D341Med (cell line): ENCODE data around the gene FGD5.
A peak's percentile ranks its signal among the peaks of the same experiment; 100 is the strongest.
"Not testable (repeated sequence)": the region's sequence is repeated elsewhere in the genome, so short reads cannot be mapped to it uniquely, and the experiment has no call there.

Experiments
- DNase-seq: peaks from one replicate; pipeline ENCODE4 v3.0.0; 2012; ENCODE audit warnings: low spot score

FGD5 gene

DNA sequence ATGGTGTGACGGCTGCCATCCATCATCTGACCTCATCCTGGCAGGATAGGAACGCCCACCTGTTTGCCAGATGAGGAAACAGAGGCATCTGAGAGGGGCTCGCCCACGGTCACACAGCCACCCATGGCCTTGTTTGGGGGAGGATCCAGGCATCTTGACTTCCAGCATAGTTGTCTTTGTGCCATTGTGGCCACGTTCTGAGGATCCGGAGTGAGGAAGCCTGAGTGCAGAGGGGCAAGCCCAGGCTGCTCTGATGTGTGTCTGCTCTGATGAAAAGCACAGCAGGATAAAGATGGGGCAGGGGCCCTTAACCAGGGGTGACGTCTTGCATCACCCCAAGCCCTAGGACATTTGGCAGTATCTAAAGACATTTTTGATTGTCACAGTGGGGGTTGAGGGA, 58.7 kb downstream of the FGD5 start:
- no peak for DNase-seq

DNA sequence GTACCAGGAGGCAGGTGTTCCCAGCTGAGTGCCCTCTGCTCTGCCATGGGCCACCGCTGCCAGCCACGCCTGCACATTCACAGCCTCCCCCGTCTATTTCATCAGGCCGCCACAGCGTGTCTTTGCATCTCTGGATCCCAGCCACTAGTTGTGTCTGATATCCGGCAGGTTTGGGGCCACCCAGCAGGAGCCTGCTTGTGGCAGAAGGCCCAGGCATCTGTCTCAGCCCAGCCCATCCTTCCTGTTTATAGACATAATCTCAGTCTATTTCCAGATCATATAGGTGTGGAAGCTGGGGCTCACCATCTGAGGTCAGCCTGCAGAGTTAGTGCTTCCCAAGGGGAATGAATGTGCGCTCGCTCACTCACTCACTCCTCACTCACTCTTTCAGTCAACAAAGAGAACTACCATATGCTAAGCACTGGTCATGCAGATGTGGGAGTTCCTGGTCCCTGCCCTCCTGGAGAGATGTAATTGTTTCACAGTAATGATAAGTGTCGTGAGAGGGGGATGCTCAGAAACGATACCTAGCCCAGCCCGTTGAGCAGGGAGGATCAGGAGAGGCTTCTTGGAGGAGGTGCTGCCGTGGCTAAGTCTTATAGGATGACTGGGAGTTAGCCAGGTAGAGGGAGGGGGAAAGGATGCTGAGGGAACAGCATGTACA, 60.6 kb downstream of the FGD5 start:
- no peak for DNase-seq

DNA sequence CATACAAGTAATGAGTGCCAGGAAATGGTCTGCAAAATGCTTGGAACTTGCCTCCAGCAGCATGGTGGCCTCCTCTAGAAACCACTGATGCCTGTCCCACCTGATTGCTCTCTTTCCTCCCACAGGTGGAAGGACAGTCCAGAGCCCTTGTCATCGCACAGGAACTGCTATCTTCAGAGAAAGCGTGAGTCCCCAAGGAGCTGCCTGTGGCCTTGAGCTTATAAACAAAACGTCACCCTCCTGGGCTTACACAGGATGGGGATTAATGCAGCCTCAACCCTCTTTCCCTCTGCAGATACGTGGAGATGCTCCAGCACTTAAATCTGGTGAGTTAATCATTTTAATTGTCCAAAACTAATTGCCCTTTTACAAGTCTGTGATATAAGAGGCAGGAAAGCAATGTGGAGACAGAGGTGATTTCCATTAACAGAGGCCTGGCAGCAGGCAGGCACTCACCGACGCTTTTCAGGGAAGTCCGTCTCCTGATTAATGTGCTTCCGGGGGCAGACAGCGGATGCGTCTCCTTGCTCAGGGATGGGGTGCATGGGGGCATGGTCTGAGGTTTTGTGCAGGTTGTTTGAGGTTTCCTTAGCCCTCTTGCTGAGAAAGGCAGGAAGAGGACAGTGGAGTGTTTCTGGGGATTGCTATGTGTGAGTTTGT, 61.8 kb downstream of the FGD5 start:
- peak; percentile 75 for DNase-seq

DNA sequence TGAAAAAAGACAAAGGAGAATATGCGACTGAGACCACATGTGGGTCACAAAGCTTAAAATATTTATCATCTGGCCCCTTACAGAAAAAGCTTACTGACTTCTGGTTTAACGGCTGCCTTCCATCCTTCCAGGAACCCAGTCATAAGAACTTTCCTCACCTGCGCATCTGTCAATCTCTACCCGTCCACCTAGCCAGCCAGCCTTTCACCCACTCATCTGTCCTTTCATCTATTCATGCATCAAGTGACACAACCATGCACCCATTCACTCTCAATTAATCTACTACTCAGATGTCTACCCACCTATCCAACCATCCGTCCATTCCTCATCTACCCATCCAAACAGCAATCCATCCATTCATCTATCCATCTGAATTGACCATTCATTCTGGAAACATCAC, 64.5 kb downstream of the FGD5 start:
- no peak for DNase-seq

DNA sequence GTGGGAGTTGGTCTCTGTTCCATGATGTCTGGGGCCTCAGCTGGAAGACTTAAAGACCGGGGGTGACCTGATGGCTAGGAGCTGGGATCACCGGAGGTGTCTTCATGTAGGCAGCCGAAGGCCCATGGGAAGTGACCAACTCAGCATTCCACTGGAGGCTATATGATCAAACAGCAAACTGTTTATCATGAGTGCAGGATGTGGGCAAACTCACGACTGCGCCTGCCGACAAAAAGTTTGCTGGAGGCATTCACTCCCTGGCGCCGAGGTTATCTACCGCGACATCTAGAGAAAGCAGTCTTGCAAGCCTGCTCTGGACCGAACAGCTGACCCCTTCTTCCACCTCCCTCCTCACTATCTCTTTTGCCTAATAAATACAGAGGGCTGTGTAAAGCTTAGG, 65.9 kb downstream of the FGD5 start:
- DNase-seq, result no peak

DNA sequence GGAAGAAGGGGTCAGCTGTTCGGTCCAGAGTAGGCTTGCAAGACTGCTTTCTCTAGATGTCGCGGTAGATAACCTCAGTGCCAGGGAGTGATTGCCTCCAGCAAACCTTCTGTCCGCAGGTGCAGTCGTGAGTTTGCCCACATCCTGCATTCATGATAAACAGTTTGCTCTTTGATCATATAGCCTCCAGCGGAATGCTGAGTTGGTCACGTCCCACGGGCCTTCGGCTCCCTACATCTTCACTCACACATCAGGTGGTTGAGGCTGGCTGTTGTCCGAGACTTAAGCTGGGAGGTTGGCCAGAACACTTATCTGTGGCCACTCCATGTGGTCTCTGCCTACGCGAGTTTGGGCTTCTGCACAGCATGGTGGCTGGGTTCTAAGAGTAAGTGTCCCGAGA, 66.5 kb downstream of the FGD5 start:
- DNase-seq, result no peak

DNA sequence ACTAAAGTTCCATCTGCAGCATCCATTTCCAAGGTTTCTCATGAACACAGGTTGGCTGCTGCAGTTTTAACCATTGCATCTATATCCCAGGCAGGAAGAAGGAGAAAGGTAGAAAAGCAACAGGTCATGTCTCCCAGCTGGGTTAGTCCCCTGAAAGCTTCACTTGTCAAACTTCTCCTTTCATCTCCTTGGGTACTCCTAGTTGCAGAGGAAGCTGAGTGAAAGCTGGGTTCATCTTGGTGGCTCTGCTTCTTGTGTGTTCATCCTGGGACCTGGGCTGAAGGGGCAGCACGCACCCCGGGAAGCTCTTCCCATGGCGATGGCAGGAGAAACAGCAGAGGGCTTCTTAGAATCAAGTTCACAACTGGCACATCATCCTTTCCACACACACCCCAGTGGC, 67.3 kb downstream of the FGD5 start:
- DNase-seq, result no peak

DNA sequence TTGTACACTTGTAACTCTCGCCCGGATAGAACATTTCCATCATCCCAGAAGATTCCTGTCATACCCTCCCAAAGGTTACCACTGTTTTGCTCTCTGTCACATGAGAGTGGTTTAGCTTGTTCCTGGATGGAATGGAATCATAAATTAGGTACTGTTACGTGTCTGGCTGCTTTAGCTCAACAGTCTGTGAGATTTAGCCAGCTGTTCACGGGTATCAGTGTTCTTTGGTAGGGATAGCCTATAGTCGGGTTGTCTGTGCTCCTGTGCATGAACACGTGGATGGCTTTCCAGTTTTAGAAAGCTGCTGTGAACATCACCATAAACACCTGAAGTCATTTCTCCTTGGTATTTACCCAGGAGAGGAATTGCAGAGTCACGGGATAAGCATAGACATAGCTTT, 70.4 kb downstream of the FGD5 start:
- DNase-seq, result no peak

DNA sequence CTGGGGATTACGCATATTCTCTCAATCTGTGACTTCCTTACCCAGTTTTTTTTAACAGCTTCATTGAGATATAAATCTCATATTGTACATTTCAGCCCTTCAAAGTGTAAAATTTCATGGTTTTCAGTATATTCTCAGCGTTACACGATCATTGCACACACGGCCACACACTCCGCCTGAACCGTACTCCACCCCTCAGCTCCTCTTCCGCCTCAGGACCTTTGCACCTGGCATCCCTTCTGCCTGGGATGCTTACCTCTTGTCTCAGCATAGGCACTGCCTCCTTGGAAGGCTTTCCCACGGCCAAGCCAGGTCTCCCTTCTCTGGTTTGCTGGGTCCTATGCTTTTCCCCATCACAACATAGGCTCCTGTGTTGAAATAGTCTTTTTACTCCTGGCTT, 71.2 kb downstream of the FGD5 start:
- DNase-seq, result no peak

DNA sequence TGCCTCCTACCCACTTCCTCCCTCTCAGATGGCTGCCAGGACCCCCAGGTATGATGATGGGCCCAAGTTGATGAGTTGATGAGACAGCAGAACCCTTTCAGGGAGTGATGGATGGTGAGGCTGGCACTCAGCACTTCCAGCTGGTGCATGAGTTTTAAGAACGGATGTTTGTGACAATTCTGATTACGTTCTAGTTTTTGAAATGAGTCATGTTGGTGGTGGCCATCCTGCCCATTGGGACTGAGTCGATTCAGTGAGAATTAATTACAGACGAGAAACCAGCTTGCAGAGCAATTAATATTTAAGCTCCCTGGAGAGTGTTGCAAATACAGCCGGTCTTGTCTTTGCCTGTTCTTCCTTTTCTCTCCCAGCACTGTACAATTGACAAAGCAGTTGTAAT, 71.7 kb downstream of the FGD5 start:
- DNase-seq, result no peak

DNA sequence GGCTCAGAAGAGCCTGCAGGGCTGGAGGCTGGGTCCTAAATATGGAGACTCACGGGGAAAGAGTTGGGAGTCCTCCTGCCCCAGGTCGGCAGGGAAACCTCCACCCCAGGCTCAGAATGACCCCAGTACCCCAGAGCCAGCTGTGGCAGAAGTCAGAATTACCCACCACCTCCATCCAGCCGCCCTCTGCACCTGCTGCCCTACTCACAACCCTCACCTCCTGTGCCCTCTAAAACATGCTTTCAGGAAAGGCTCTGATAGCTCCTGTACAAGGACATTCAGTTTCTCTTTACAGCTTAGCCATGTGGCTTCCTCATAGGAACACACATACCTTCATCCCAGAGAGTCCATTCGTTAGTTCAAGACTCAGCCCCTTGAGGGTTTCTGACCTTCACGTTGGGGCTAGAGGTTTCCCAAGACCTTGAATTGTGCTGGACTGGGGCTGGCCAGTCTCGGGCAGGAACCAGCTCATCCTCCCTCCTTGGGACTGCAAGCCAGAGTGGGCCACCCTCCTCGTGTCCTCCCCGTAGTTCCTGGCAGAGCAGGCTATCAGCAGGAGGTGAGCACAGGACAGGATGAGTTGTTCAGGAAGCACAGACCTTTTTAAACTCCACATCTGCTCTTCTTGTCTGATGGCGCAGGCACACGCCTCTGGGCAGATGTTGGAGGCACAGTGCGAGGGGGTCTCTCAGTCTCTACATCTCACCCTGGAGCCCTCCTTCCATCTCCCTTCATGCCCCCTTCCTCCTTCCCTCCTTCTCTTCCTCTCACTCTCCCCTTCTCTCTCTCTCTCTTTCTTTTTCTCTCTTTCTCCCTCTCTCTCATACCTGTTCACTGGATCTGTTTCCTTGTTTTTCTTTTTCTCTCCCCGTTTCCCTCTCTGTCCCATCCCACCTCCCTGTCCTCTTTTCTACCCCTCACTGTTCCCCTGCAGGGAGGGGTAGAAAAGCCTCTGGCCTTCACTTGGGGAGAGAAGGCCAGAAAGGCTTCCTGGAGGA, 72.7 kb downstream of the FGD5 start:
- DNase-seq, result no peak

DNA sequence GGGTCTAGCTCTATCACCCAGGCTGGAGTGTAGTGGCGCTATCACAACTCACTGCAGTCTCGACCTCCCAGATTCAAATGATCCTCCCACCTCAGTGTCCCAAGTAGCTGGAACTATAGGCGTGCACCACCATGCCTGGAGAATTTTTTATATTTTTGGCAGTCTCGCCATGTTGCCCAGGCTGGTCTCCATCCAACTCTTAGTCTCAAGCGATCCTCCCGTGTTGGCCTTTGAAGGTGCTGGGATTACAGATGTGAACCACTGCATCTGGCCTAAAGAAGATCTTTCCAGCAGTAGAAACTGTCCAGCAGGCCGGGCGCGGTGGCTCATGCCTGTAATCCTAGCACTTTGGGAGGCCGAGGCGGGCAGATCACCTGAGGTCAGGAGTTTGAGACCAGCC, 73.5 kb downstream of the FGD5 start:
- no peak for DNase-seq

DNA sequence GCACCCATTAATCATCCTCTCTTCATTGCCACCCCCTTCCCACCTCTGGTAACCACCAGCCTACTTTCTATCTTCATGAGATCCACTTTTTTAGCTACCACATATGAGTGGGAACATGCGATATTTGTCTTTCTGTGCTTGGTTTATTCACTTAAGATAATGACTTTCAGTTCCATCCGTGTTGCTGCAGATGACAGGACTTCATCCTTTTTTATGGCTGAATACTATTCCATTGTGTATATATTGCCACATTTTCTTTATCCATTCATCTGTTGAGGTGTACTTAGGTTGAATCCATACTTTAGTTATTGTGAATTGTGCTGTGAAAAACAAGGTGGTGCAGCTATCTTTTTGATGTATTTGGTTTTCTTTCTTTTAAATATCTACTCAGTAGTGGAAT, 75.3 kb downstream of the FGD5 start:
- no peak for DNase-seq

DNA sequence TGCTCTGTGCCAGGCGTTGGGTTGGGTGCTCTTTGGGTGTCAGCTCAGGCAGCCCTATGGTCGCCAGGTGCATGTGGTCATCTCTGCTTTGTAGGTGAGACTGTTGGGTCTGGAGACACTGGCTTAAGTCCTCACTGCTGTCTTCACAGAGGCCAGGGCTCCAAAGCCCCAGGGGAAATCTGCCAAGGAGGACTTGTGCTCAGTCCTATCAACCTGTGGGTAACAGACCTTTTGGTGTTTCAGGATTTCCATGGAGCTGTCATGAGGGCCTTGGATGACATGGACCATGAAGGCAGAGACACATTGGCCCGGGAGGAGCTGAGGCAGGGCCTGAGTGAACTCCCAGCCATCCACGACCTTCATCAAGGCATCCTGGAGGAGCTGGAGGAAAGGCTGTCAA, 78.5 kb downstream of the FGD5 start:
- no peak for DNase-seq

DNA sequence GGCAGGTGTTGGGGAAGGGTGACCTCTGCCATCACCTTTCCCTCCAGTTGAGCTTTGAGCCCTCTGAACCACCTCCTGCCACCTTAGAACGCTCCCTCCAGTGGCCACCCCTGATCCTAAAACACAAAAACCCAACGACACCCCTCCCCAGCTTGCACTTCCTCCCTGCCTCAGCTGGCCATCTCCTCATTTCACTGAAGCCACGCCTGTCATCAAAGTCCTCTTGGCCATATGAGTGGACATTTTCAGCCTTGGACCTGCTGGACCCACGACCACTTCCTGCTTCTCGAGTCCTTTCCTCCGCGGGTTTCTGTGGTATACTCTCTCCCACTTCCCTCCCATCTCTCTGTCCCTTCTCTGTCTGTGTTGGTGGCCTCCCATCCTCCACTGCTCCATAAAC, 80.2 kb downstream of the FGD5 start:
- no peak for DNase-seq

DNA sequence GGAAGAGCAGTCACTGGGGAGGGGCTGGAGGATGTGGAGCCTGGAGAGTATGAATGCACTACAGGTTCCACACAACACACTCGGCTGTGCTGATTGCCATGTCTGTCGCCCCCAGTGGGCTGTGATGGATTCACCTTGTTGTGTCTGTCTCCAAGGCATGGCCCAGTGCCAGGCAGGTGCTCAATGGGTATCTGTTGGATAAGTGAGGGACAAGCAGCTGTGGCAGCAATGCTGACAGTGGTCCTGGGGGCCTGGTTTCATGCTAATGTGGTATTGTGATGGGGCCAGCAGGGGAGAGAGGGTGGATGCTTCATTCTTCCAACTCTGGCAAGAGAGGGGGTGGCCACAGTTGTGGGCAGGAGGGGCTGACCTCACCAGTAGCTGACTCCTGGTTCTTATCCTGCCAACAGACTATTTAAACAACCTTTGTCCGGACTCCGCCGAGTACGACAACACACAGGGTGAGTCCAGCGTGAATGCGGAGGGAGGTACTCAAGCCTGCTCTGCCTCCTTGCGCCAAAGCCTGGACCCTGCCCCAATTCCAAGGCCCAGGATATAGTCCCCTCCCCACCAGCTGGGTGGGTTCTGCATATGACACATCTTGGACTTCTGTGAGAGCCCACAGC, 81.3 kb downstream of the FGD5 start:
- DNase-seq, result no peak

DNA sequence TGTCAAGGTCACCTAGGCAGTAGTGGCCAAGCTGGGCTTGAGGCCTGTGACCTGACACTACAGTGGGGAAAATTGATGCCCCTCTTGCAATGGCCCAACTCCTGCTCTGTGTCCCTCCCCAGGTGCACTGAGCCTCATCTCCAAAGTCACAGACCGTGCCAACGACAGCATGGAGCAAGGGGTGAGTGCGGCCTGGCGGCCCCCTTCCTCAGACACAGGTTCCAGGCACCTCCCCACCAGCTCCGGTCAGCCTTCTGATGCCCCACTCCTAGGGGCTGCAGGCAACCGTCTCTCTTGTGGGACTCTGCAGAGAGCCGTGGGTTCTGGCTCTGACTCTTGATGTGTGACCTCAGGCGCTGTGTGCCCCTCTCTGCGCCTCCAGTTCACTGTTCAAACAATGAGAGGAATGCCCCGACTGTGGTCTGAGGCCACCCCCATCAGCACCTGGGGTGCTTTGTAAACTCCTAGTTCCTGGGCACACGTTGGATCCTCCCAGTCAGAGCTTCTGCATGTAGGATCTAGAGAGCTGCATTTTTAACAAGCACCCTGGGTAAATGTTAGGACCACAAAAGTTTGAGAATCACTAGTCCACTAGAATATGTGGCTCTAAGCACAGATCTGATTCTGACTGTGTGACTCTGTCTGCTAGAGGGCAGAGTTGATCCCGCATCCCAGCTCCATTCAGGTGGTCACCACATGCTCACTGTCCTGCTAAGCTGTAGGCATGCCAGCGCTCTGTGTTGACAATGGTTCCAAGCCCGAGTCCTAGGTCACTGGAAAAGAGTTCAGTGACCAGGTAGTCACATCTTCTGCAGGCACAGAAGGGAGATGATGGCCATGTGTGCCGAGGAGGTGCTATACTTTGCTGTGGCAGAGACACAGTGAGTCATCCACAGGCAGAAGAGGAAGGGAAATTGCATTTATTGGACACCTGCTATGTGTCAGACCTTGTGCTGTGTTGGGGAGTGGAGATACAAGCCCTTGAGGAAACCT, 82.4 kb downstream of the FGD5 start:
- DNase-seq, result no peak

DNA sequence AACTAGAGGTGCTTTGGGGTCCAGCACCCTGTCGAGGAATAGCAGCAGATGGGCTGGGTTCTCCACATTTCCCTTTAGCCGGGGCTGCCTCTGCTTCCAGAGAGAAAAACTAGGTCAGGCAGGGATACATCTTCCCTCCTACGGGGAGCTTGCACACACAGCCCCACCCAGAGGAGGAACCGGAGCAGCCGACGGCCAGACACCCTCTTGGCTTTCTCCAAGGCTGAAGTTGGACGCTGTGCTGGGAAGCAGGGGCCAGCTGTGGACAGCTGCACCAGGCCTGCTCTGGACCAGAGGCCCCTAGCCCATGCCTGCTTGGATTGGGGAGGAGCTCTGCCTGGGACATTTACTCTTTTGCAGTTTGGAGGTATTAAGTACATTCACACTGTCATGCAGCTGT, 84.0 kb downstream of the FGD5 start:
- DNase-seq, result no peak

DNA sequence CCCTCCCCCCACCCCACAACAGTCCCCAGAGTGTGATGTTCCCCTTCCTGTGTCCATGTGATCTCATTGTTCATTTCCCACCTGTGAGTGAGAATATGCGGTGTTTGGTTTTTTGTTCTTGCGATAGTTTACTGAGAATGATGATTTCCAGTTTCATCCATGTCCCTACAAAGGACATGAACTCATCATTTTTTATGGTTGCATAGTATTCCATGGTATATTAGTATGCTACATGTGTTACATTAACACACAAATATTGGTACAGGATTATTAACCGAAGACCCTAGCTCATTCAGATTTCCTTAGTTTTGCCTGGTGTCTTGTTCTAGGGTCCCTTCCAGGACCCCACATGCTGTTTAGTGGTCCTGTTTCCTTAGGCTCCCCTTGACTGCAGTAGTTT, 84.7 kb downstream of the FGD5 start:
- not testable (repeated sequence) for DNase-seq

DNA sequence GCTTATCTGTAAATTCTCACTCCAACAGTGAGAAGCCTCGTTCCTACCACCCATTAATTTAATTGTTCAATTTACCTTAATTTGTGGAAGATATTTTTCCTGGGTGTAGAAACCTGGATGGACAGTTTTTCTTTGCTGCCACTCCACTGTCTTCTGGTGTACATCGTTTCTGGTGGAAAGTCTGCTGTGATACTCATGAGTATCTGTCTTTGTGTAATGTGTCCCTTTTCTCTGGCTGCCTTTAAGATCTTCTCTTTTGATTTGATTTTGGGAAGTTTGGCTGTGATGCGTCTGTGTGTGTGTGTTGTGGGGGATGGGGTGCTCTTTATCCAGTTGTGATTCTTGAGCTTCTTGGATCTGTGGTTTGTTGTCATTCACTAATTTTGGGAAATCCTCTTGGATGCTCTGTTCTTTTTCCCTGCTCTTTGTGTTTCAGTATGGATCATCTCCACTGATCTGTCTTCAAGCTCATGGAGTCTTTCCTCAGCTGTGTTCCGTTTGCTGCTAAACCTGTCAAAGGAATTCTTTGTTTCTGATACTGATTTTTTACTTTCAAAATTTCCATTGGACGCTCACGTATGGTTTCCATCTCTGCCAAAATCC, 86.4 kb downstream of the FGD5 start:
- no peak for DNase-seq
